ENCODE data around the gene FGFBP2. TPM values are rescaled to one million over a fixed set of nuclear protein-coding genes. Genes with fewer than 3 reads are reported as not detected.

FGFBP2 gene, protein sequence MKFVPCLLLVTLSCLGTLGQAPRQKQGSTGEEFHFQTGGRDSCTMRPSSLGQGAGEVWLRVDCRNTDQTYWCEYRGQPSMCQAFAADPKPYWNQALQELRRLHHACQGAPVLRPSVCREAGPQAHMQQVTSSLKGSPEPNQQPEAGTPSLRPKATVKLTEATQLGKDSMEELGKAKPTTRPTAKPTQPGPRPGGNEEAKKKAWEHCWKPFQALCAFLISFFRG
- not detected for total RNA-seq

DNA sequence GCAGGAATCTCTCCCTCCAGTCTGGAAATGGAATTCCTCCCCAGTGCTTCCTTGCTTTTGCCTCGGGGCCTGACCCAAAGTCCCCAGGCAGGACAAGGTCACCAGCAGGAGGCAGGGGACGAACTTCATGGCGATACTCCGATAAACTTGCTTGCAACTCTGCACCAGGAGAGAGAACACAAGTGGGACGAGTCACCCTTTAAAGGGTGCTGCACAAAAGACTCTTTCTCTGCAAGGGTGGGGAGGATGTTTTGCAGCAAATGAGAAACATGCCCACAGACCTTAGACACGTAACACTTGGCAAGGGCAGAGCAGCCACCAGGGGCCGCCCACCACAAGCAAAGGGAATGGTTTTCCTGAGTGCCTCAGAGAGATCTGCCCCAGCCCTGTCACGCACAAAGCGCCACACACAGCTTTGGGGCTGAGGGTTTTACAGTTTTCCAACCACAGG is at the start of gene FGFBP2:
Gene FGFBP2 (minus strand): TSS at position 175 of the 451 bp plus-strand sequence. CDS start 46 bp downstream, at position 129.
- H3K36me3 Mint-ChIP-seq (ENCODE audit: low read depth): no peaks in the 10 kb centered on the region
- H3K27me3 Mint-ChIP-seq (ENCODE audit: low read depth): peaks cover 2% of the 10 kb centered on the region
- H3K9me3 Mint-ChIP-seq: no peaks in the 10 kb centered on the region
- CTCF ChIA-PET: interaction anchor here (0.9 to 4.7 kb wide), 8 partner anchors 12 to 693 kb away, joined by 3 to 29 read pairs (median 4); no protein-coding TSS in a partner anchor
- peak; percentile 76 for DNase-seq
- no peak within 1 kb of the TSS for H3K27ac Mint-ChIP-seq
- peaks cover 11% of the 10 kb centered on the region for H3K4me1 Mint-ChIP-seq (ENCODE audit: low read depth)
- intact Hi-C loops (cut with micrococcal nuclease): loop anchor here (1.0 kb wide), 3 partner anchors 38 to 236 kb away; no protein-coding TSS in a partner anchor
- no peak within 1 kb of the TSS for H3K4me3 Mint-ChIP-seq

DNA sequence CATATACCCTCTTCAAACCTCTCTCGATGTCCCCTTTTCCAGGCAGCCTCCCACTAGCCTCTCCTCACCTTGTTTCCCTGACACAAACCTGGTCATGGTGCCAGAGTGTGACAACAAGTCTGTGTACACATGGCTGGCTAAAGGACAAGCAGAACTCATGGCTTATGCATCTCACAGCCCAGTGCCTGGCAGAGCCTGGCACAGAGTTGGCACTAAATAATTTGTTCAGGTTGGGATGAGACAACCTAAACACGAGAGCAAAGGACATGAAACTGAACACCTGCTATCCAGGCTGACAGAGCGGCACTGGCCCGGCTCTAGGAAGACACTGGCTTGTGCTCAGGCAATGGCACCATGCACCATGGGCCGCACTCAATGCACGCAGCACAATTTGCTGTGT is 48.2 kb upstream of the FGFBP2 start:
- no peaks in the 10 kb centered on the region for H3K4me1 Mint-ChIP-seq (ENCODE audit: low read depth)
- H3K36me3 Mint-ChIP-seq (ENCODE audit: low read depth): no peaks in the 10 kb centered on the region
- H3K9me3 Mint-ChIP-seq: no peaks in the 10 kb centered on the region
- intact Hi-C loops (cut with micrococcal nuclease): no loop called here
- CTCF ChIA-PET: no interaction called here
- H3K27ac Mint-ChIP-seq: no peak overlapping the region
- no peak for DNase-seq
- peaks cover 7% of the 10 kb centered on the region for H3K27me3 Mint-ChIP-seq (ENCODE audit: low read depth)
- H3K4me3 Mint-ChIP-seq: no peak overlapping the region

DNA sequence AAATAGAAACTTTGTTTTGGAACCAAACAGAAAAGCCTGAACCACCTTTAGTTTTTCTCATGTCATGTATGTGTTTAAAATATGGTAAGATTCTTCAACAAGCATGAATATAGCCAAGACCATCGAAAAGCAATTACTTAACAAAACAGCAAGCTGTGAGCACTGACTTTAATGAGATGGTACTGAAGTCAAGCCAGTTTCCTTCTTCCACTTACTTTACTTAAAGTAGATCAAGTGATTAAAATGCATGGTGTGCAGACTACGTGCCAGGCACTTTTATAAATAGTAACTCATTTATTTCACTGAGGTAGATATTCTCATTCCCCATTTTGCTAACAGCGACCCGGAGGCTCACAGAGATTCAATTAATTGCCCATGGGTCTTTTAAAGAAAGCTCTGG is 46.2 kb upstream of the FGFBP2 start:
- no peak overlapping the region for H3K27ac Mint-ChIP-seq
- H3K36me3 Mint-ChIP-seq (ENCODE audit: low read depth): no peaks in the 10 kb centered on the region
- H3K9me3 Mint-ChIP-seq: no peaks in the 10 kb centered on the region
- intact Hi-C loops (cut with micrococcal nuclease): no loop called here
- DNase-seq: no peak
- CTCF ChIA-PET: interaction anchor here (0.7 to 1.1 kb wide), 3 partner anchors 10 to 202 kb away, joined by 3 read pairs; no protein-coding TSS in a partner anchor
- H3K4me1 Mint-ChIP-seq (ENCODE audit: low read depth): no peaks in the 10 kb centered on the region
- H3K27me3 Mint-ChIP-seq (ENCODE audit: low read depth): peaks cover 7% of the 10 kb centered on the region
- H3K4me3 Mint-ChIP-seq: no peak overlapping the region

DNA sequence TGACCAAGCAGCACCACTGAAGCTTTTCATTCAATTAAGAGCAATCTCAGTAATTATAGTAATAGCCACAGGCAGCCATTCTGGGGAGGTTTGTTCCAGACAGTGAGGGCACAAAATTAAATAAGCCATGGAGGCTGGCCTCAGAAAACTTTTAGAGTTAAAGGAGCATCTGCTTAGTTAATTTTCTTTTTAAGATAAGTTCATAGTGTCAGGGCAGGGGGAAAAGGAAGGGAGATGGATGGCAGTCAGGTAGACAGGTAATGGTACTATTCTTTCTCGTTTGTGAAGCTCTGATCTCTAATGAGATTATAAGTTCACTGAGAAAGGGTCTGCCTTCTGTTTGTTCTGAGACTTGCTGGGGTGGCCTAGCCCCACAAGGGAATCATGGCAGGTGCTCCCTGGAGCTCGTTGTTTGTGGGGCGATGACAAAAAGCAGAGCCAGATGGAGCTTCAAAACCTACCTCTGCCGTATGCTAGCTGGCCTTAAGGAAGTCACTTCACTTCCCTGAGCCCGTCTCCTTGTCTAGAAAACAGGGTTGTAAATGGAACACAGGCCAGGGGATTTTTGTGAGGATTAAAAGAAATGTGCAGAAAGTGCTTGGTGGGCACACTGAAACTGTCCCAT is 44.6 kb upstream of the FGFBP2 start:
- CTCF ChIA-PET: interaction anchor here (0.5 to 1.4 kb wide), 4 partner anchors 51 to 202 kb away, joined by 3 to 5 read pairs (median 3); no protein-coding TSS in a partner anchor
- no peaks in the 10 kb centered on the region for H3K36me3 Mint-ChIP-seq (ENCODE audit: low read depth)
- H3K4me3 Mint-ChIP-seq: no peak overlapping the region
- H3K27ac Mint-ChIP-seq: no peak overlapping the region
- intact Hi-C loops (cut with micrococcal nuclease): no loop called here
- H3K9me3 Mint-ChIP-seq: no peaks in the 10 kb centered on the region
- DNase-seq: no peak
- peaks cover 7% of the 10 kb centered on the region for H3K27me3 Mint-ChIP-seq (ENCODE audit: low read depth)
- no peaks in the 10 kb centered on the region for H3K4me1 Mint-ChIP-seq (ENCODE audit: low read depth)

DNA sequence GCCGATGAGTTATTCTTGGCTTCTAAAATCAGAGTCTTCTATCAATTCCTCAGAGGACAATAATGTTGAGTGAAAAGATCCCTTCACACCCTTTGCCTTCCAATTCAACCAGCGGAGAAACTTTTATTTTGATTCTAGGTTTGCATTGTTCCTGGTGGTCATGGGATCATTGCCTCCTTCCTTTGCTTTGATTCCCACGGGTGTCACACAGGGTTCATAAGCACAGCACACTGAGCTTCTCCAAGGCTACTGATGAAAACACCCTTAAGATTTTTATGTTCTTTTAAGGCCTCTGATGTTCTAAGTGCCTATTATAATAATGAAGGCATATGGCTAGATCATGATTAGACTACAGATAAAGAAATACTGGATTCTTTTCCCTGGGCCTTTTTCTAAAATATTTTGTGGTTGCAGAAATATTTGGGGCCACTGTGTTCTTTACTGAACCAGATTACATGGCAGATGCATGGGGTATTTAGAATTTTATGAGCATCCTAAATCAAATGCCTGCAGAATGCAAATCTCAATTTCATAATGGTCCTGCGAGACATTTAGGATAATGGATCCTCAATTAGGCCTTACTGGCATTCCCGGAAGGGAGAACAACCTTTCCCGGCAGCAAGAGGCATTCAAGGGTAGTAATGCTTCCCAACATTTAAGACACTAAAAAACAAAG is 43.9 kb upstream of the FGFBP2 start:
- no peaks in the 10 kb centered on the region for H3K9me3 Mint-ChIP-seq
- DNase-seq: no peak
- no peak overlapping the region for H3K27ac Mint-ChIP-seq
- CTCF ChIA-PET: interaction anchor here (0.5 to 1.4 kb wide), 4 partner anchors 51 to 201 kb away, joined by 3 to 5 read pairs (median 3); no protein-coding TSS in a partner anchor
- intact Hi-C loops (cut with micrococcal nuclease): no loop called here
- H3K4me3 Mint-ChIP-seq: no peak overlapping the region
- peaks cover 7% of the 10 kb centered on the region for H3K27me3 Mint-ChIP-seq (ENCODE audit: low read depth)
- no peaks in the 10 kb centered on the region for H3K36me3 Mint-ChIP-seq (ENCODE audit: low read depth)
- H3K4me1 Mint-ChIP-seq (ENCODE audit: low read depth): no peaks in the 10 kb centered on the region

DNA sequence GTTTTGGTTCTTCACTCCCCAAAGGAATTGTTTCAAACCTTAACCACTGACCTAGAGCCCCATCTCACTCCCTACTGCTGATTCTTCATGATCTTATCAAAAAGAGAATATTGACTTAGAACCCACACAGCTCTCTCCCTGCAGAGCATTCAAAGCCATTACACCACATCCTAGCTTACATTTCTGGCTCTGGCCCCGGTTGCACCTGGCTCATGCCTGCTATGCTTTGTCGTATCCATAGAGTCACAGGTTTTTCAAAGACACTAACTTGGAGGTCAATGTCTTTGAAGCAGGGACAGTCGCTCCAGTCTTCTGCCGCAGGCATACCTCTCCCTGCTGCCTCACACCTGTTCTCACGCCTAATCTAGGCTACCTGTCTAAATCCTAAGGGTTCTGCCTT is 42.7 kb upstream of the FGFBP2 start:
- Mint-ChIP-seq H3K4me1 (ENCODE audit: low read depth) (no peaks in the 10 kb centered on the region), H3K36me3 (ENCODE audit: low read depth) (no peaks in the 10 kb centered on the region), H3K27me3 (ENCODE audit: low read depth) (peaks cover 7% of the 10 kb centered on the region), H3K27ac (no peak overlapping the region), H3K4me3 (no peak overlapping the region), H3K9me3 (no peaks in the 10 kb centered on the region)
- CTCF ChIA-PET: interaction anchor here (1.2 to 1.4 kb wide), 3 partner anchors 16 to 123 kb away, joined by 3 to 6 read pairs (median 3); no protein-coding TSS in a partner anchor
- DNase-seq: no peak
- intact Hi-C loops (cut with micrococcal nuclease): no loop called here

DNA sequence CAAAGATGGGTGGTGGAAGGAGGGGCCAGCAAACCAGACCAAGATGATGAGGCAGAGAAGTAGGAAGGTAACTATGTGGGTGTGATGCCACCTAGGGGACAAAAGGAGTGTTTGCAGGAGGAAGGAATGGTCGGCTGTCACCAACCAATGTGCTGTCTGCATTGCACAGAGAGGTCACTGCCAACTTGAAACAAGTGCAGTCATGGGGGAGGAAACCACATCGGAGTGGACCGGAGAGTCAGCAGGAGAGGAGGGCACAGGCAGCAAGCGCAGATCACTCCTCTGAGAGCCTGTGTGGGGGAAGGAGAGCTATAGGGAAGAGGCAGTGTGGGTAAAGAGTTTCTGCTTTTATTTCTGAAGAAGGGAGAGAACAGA is 38.5 kb upstream of the FGFBP2 start:
- CTCF ChIA-PET: interaction anchor here (0.6 to 2.9 kb wide), 32 partner anchors 10 to 605 kb away, joined by 3 to 44 read pairs (median 4); partner anchors contain the start of gene FGFBP2
- no peak overlapping the region for H3K4me3 Mint-ChIP-seq
- no peak overlapping the region for H3K27ac Mint-ChIP-seq
- H3K36me3 Mint-ChIP-seq (ENCODE audit: low read depth): no peaks in the 10 kb centered on the region
- H3K9me3 Mint-ChIP-seq: no peaks in the 10 kb centered on the region
- DNase-seq: peak; percentile 67
- H3K4me1 Mint-ChIP-seq (ENCODE audit: low read depth): no peaks in the 10 kb centered on the region
- intact Hi-C loops (cut with micrococcal nuclease): loop anchor here (1.0 to 5.0 kb wide), 6 partner anchors 38 to 769 kb away; partner anchors contain the start of gene FGFBP2
- no peaks in the 10 kb centered on the region for H3K27me3 Mint-ChIP-seq (ENCODE audit: low read depth)

DNA sequence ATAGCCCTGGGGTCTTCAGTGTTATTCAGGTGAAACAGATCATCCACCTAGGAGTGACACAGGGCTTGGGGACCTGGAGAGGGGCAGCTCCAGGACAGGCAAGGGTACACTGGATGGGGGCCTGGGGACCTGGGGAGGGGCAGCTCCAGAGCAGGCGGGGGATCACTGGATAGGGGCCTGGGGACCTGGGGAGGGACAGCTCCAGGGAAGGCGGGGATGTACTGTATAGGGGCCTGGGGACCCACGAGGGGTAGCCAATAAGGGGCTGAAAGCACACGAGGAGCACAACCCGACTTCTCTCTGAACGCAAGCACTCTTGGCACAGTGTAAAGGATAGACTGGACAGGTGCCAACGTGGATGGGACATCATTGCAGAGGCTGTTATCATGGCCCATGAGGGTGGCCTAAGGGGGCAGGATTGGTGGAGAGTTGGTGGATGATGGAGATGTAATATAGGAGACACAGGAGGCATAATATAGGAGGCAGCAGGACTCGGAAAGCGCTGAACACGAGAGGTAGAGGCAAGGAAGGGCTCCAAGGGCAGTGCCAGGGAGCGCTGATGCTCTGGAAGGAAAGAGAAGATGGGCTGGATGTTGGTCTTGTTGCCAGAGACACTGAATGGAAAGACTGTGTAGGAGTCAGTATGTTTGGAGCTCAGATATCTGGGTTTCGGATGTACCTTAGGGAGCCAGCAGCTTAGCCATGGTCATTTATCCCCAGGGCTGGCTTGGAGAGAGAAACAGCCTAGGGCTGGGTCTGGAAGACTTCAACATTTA is 37.9 kb upstream of the FGFBP2 start:
- Mint-ChIP-seq H3K4me3 (no peak overlapping the region), H3K9me3 (no peaks in the 10 kb centered on the region), H3K36me3 (ENCODE audit: low read depth) (no peaks in the 10 kb centered on the region), H3K4me1 (ENCODE audit: low read depth) (no peaks in the 10 kb centered on the region), H3K27ac (no peak overlapping the region), H3K27me3 (ENCODE audit: low read depth) (no peaks in the 10 kb centered on the region)
- CTCF ChIA-PET: interaction anchor here (0.5 to 2.9 kb wide), 29 partner anchors 9 to 279 kb away, joined by 3 to 44 read pairs (median 4); partner anchors contain the start of gene FGFBP2
- DNase-seq: no peak
- intact Hi-C loops (cut with micrococcal nuclease): loop anchor here (1.0 to 5.0 kb wide), 6 partner anchors 38 to 769 kb away; partner anchors contain the start of gene FGFBP2

DNA sequence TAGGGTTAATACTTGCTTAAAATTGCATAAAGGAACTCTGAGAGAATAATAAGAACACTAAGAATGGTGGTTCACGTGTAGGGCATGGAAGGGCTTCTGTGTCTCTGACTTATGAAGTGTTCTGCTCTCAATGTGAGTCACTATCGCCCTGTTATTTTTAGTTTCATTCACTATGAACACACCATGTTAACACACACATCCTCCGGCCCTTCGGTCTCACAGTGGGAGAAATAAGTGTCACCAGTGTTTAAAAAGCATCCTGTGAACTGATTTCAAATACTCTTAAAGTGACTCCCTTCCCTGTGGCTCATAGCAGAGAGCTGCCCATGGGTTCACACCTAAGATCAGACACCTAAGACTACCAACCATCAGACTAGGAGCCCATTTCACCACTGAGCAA is 33.8 kb upstream of the FGFBP2 start:
- H3K4me3 Mint-ChIP-seq: no peak overlapping the region
- H3K9me3 Mint-ChIP-seq: no peaks in the 10 kb centered on the region
- H3K36me3 Mint-ChIP-seq (ENCODE audit: low read depth): no peaks in the 10 kb centered on the region
- no peak for DNase-seq
- intact Hi-C loops (cut with micrococcal nuclease): no loop called here
- H3K27ac Mint-ChIP-seq: no peak overlapping the region
- CTCF ChIA-PET: interaction anchor here (0.6 to 5.3 kb wide), 6 partner anchors 34 to 596 kb away, joined by 3 to 37 read pairs (median 4); partner anchors contain the start of gene FGFBP2
- peaks cover 2% of the 10 kb centered on the region for H3K4me1 Mint-ChIP-seq (ENCODE audit: low read depth)
- H3K27me3 Mint-ChIP-seq (ENCODE audit: low read depth): no peaks in the 10 kb centered on the region

DNA sequence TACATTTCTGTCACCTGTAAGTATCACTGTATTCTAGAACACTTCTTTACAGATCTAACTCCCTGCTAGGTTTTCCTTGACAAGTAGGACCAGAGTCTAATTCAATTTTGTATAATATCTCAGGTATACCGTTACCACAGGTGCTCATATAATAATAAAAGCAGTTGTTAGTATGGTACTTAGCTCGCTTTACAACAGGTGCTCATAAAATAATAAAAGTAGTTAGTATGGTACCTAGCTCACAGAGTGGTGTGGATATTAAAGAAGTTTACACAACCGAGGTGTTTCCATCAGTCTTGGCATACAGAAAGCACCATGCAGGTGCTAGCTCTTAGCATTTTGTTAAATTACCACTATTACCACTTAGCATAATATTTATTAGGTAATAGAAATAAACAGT is 32.9 kb upstream of the FGFBP2 start:
- peaks cover 2% of the 10 kb centered on the region for H3K4me1 Mint-ChIP-seq (ENCODE audit: low read depth)
- H3K27me3 Mint-ChIP-seq (ENCODE audit: low read depth): no peaks in the 10 kb centered on the region
- no peaks in the 10 kb centered on the region for H3K36me3 Mint-ChIP-seq (ENCODE audit: low read depth)
- H3K27ac Mint-ChIP-seq: no peak overlapping the region
- CTCF ChIA-PET: interaction anchor here (0.6 to 5.3 kb wide), 4 partner anchors 33 to 189 kb away, joined by 3 to 37 read pairs (median 3); partner anchors contain the start of gene FGFBP2
- H3K9me3 Mint-ChIP-seq: no peaks in the 10 kb centered on the region
- DNase-seq: no peak
- intact Hi-C loops (cut with micrococcal nuclease): no loop called here
- H3K4me3 Mint-ChIP-seq: no peak overlapping the region

DNA sequence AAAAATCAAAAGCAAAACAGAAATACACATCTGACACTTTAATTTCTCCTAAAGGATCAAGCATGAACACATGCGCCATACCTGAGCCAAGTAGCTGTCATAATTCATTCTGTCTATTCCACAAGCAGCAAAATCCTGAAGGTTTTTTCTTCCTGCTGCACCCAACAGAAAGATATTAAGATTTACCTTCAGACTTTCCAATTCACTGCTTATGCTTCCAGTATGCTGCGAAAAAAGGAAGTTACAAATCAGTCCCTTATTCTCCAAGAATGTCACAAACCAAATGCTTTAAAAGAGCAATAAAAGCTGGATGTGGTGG is 29.2 kb upstream of the FGFBP2 start:
- Mint-ChIP-seq H3K27me3 (ENCODE audit: low read depth) (peaks cover 5% of the 10 kb centered on the region), H3K4me1 (ENCODE audit: low read depth) (peaks cover 2% of the 10 kb centered on the region), H3K27ac (no peak overlapping the region), H3K4me3 (no peak overlapping the region), H3K36me3 (ENCODE audit: low read depth) (no peaks in the 10 kb centered on the region), H3K9me3 (no peaks in the 10 kb centered on the region)
- intact Hi-C loops (cut with micrococcal nuclease): no loop called here
- CTCF ChIA-PET: interaction anchor here (0.6 to 2.8 kb wide), 4 partner anchors 9 to 186 kb away, joined by 3 to 13 read pairs (median 4); no protein-coding TSS in a partner anchor
- DNase-seq: no peak

Data from activated naive CD4-positive, alpha-beta T cell treated with anti-CD3 and anti-CD28 coated beads for 36 hours (primary cell).